GM12875 (cell line): Measurements from ENCODE around the gene SMC1B.
"Not testable (repeated sequence)": the region's sequence is repeated elsewhere in the genome, so short reads cannot be mapped to it uniquely, and the experiment has no call there.

ENCODE experiments used
- H3K4me3 ChIP-seq: one replicate; pipeline ENCODE4 v1.5.1; 2011; ENCODE audit warnings: low read depth, low read length, control low read depth
- CTCF ChIP-seq: IDR thresholded peaks from 2 replicates; pipeline ENCODE4 v1.5.1; 2011; ENCODE audit warnings: low read depth, mild to moderate bottlenecking, control low read depth, inconsistent platforms, low read length, moderate library complexity, borderline replicate concordance; ENCODE audit not compliant: insufficient read depth

Gene SMC1B

GRCh38 chr22:45328822-45329529, 84.4 kb downstream of the SMC1B start:
- H3K4me3 ChIP-seq = no peak overlapping the region
- no peak for TF ChIP-seq CTCF

- H3K4me3 ChIP-seq = not testable (repeated sequence)
Measured at GRCh38 chr22:45328261-45328660, 85.1 kb downstream of the SMC1B start.

- no peak overlapping the region for H3K4me3 ChIP-seq
- TF ChIP-seq CTCF = no peak
Measured at GRCh38 chr22:45324311-45324711, 89.1 kb downstream of the SMC1B start.

DNA sequence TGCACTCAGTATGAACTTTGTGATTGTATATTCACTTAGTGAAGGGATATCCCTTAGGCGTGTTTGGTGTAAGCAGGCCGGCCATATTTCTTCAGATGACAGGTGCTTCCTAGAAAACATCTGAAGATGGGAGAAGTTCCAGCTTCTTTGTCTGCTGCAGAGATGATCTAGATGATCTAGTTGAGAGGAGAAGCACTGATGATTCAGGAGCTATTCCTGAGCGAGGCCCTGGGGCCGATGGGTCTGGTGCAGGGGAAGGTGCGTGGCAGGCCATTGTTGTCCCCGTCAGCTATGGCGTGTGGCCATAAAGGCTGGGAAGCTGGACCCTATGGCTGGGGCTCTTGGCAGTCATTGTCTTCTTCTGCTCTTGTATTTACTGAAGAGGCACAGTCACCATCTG, 89.7 kb downstream of the SMC1B start:
- H3K4me3 ChIP-seq = no peak overlapping the region
- TF ChIP-seq CTCF = no peak

- H3K4me3 ChIP-seq = no peak overlapping the region
- TF ChIP-seq CTCF = no peak
Measured at GRCh38 chr22:45322873-45323525, 90.4 kb downstream of the SMC1B start.

GRCh38 chr22:45321827-45322226, 91.6 kb downstream of the SMC1B start:
- no peak for TF ChIP-seq CTCF
- no peak overlapping the region for H3K4me3 ChIP-seq

DNA sequence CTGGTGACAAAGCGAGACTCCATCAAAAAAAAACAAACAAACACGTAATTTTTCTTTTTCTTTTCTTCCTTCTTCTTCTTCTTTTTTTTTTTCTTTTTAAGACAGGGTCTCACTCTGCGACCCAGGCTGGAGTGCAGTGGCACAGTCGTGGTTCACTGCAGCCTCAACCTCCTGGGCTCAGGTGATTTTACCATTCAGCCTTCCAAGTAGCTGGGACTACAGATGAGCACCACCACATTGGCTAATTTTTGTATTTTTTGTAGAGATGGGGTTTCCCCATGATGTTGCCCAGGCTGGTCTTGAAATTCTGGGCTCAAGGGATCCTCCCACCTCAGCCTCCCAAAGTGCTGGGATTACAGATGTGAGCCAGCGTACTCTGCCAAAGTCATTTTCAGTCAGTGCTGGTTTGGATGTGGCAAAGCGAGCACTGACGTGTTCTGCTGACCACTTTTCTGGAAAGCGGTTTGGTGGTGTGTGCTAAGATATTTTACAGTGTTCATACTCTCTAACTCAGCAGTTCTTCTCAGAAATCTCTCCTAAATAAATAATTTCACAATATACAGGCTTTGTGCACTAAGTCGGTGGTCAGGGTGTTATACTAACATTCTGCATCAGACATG, 92.9 kb downstream of the SMC1B start:
- no peak overlapping the region for H3K4me3 ChIP-seq
- TF ChIP-seq CTCF = no peak
